HG02884 (cell line): Measurements from ENCODE around the gene SPG7.
A peak's percentile ranks its signal among the peaks of the same experiment; 100 is the strongest.

ENCODE experiments used
- ATAC-seq: cut with Tn5 transposase; IDR thresholded peaks from one replicate; pipeline ENCODE4 v1.9.1; 2021; ENCODE audit warnings: mild to moderate bottlenecking, moderate library complexity; ENCODE audit not compliant: unreplicated experiment

Gene SPG7

DNA sequence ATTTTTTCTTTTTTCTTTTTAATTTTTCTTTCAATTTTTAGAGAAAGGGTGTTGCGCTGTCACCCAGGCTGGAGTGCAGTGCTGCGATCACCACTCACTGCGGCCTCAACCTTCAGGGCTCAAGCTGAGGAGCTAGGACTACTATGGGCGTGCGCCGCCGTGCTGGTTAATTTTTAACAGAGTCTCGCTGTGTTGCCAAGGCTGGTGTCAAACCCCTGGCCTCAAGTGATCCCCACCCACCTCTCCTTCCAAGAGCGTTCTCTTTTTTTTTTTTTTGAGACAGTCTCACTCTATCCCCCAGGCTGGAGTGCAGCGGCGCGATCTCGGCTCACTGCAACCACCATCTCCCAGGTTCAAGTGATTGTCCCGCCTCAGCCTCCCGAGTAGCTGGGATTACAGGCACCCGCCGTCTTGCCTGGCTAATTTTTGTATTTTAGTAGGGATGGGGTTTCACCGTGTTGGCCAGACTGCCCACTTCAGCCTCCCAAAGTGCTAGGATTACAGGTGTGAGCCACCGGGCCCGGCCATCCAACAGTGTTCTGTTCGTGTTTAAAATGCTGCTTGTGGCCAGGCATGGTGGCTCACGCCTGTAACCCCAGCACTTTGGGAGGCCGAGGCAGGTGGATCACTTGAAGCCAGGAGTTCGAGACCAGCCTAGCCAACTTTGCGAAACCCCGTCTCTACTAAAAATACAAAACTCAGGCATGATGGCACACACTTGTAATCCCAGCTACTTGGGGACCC lies 37.8 kb downstream of the SPG7 start:
- no peak for ATAC-seq

DNA sequence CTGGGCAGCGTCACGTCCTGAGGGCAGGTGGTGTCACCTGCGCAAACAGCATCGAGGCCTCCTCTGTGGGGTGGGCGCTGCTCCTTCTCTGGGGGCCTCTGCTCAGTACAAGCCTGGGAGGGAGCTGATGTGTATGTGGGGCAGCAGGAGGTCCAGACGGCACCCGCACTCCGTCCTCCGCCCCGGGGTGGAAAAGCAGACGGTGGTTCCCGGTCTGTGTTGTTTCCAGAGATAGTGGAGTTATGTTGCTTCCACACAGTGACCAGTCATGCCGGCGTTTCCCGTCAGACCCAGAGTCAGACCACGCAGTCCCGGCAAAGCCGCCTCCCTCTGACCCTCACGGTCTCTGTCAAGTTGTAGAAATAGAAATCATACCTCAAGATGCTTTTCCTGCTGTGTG lies 38.6 kb downstream of the SPG7 start:
- no peak for ATAC-seq

DNA sequence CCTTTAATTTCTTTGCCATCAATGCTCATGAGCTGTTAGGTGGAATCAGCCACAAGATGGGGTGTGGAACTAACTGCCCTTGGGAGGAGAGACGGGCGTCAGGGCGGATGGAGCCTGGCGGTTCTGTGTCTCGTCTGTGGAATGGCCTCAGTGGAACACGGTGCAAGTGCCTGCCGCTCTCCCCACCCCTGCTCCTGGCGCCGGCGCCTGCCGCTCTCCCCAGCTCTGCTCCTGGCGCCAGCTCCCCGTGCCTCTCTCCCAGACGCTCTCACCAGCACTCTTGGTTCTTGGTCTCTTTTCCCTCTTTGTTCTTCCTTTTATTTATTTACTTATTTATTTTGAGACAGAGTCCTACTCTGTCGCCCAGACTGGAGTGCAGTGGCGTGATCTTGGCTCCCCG lies 39.1 kb downstream of the SPG7 start:
- no peak for ATAC-seq

DNA sequence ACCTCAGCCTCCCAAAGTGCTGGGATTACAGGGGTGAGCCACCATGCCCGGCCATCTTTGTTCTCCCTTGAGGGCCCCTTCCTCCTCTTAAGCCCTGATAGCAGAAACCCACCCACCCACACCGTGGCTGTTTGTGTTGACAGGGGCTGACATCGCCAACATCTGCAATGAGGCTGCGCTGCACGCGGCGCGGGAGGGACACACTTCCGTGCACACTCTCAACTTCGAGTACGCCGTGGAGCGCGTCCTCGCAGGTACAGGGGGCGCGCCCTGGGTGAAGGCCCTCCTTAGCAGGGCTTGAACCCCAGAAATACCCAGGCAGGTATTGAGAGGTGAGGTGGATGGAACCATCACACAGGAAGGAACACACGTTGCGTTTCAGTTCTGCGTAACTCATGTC lies 39.7 kb downstream of the SPG7 start:
- no peak for ATAC-seq

DNA sequence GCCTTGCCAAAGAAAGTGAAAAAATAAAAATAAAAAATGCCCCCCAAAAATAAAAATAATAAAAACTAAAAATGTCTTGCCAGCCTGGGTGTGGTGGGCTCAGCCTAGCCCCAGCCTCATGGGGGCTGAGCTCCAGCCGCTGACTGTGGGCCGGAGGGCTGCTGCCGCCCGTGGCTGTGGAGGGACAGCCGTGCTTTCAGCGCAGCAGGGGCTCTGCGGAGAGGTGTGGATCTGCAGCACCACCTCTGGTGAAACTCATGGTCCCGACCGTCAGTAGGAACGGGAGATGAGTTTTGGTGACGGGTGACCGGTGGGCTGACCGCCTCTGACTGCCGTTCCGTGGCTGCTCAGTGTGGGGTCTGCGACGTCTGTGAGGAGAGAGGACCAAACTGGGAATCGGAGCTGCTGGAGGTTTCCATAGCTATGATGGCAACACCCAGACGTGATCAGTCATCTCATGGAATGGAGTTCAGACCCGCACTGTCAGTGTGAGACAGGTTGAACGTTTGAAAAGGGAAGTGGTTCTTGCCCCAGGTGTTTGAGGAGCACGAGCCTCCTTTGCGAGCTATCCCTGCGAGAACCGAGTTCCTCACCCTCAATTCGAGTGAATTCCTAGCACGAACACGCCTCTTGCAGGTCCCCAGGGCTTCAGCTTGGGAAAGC lies 40.3 kb downstream of the SPG7 start:
- no peak for ATAC-seq

DNA sequence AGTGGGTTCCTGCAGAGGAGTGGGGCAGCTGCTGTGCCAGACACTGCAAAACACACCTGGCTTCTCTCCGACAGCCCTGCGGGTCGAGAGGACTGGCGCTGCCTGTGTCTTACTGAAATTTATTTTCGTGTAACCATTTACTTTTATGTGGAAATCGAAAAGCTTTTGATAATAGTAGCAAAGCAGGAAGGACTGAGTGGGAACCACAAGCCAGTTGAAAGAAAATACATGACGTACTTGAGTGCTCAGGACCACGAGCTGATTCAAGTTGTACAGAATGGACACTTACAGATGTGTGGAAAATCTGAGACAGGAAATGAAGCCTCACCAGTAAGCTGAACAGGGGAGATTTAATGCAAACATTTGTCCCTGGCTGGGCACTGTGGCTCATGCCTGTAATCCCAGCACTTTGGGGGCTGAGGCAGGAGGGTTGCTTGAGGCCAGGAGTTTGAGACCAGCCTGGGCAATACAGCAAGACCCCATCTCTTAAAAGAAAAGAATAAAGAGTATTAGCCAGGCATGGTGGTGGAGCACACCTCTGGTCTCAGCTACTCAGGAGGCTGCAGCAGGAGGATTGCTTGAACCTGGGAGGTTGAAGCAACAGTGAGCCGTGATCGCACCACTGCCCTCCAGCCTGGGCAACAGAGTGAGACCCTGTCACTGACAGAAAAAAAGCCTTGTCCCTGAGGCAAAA lies 41.0 kb downstream of the SPG7 start:
- ATAC-seq, result no peak

DNA sequence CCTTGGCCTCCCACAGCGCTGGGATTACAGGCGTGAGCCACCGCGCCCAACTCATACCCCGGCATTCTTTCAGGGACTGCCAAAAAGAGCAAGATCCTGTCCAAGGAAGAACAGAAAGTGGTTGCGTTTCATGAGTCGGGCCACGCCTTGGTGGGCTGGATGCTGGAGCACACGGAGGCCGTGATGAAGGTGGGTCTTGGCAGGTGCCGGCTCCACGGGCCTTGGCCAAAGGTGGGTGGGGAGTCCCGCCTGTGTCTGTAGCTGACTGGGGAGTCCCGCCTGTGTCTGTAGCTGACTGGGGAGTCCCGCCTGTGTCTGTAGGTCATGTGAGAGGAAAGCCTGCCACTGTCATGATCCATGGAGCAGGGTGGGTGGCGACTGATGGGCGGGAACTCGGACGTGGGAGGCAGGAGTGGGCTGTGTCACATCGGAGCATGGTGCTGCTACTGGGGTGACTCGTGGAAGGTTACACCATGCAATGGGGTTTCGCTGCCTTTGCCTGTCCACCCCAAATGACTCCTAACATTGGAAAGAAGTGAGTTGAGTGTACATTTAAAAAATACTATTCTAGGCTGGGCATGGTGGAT lies 42.3 kb downstream of the SPG7 start:
- ATAC-seq, result no peak

DNA sequence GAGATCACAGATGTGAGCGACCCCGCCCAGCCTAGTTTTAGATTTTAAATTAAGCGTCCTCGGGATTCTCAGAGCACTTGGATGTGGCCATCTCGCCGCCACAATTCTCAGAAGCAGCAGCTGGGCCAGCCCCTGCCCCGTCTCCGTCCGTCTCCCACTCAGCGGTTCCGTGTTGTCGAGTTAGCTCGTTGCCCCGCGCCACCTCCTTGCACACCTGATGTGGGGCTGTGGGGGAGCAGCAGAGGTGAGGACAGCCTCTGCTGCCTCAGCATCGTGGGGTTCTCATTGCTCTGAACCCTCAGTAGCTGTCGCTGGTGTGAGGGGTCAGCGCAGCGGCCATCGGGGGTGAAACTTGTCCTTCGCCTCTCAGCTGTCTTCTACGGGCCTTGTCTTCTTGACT lies 44.1 kb downstream of the SPG7 start:
- no peak for ATAC-seq

DNA sequence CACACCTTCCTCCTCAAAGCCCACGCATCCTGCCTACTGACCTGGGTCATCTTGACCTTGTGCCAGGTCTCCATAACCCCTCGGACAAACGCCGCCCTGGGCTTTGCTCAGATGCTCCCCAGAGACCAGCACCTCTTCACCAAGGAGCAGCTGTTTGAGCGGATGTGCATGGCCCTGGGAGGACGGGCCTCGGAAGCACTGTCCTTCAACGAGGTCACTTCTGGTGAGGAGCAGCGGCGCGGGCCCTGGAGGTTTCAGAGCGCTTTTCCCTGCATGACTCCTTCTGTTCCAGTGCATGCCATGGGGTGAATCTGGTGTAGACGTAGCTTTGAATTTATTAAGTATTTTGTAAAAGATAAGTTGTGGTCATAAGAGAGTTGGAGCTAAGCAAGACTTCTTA lies 44.7 kb downstream of the SPG7 start:
- ATAC-seq, result no peak

DNA sequence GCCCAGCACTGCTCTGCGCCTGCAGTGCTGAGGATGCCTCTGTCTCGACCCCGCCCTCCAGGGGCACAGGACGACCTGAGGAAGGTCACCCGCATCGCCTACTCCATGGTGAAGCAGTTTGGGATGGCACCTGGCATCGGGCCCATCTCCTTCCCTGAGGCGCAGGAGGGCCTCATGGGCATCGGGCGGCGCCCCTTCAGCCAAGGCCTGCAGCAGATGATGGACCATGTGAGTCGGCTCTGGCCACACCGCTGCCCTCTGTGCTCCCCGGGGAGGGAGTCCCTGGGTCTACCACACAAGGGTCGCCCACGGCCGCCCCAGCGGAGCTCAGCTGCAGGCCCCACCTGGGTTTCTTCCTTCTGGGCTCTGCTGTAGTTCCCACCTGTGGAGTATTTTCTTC lies 45.5 kb downstream of the SPG7 start:
- ATAC-seq, result no peak

DNA sequence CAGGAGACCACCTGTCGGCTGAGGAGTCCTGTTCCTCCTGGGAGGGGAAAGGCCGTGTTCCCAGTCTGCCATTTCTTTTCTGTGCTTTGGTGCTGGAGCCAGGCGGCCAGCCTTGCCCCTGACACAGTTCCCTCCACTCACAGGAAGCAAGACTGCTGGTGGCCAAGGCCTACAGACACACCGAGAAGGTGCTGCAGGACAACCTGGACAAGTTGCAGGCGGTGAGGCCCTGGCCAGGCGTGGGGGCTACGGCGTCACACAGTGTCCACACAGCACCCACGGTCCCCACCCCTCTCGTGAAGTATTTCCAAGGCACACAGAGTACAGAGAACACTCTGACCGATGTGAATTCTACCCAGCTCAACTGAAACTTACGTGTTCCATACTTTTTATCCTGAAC lies 46.1 kb downstream of the SPG7 start:
- no peak for ATAC-seq

DNA sequence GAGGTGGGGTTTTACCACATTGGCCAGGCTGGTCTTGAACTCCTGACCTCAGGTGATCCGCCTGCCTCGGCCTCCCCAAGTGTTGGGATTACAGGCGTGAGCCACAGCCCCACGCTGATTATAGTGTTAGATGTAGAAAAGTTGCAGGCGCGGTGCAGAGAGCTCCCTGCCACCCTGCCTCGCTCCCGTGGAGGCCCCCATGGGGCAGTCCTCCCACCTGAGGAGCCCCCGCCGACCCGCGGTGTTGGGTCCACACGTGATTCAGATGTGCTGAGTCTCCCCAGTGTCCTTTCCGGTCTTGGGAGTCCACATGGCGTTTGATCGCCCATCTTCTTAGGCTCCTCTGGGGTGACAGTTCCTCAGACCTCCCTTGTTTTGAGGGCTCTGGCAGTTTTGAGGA lies 47.1 kb downstream of the SPG7 start:
- ATAC-seq, result no peak

DNA sequence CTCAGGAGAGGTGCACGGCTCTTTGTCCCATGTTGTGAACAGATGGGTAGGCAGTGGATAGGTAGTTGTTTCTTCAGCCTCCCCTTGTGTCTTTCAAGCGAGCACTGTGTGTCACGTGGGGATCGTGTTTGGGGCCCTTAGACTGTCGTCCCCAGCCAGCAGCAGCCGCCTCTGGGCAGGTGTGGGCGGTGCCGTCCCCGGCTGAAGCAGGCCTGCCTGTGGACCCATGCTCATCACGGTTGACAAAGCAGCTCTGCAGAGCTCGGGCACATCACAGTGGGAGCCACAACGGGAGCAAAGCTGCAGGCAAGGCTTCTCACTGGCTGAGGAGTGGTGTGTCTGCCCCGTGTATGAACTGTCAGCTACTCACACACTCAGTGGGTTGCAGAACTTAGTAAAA lies 47.6 kb downstream of the SPG7 start:
- ATAC-seq, result no peak

DNA sequence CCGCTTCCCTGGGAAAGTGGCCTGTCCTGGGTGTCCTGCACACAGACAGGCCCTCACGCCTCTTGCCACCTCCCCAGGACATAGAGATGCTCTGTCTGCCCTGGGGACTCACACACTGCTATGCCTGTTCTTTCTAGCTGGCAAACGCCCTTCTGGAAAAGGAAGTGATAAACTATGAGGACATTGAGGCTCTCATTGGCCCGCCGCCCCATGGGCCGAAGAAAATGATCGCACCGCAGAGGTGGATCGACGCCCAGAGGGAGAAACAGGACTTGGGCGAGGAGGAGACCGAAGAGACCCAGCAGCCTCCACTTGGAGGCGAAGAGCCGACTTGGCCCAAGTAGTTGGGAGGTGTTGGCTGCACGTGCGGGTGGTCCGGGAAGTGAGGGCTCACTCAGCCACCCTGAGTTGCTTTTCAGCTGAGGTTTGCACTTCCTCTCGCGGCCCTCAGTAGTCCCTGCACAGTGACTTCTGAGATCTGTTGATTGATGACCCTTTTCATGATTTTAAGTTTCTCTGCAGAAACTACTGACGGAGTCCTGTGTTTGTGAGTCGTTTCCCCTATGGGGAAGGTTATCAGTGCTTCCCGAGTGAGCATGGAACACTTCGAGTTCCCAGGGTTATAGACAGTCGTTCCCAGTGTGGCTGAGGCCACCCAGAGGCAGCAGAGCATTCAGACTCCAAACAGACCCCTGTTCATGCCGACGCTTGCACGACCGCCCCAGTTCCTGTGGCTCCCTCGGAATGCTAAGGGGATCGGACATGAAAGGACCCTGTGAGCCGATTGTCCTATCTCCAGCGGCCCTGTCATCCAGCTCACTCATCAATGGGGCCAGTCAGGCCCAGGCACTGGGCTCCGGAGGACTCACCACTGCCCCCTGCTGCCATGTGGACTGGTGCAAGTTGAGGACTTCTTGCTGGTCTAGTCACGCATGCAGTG lies 48.8 kb downstream of the SPG7 start:
- no peak for ATAC-seq

DNA sequence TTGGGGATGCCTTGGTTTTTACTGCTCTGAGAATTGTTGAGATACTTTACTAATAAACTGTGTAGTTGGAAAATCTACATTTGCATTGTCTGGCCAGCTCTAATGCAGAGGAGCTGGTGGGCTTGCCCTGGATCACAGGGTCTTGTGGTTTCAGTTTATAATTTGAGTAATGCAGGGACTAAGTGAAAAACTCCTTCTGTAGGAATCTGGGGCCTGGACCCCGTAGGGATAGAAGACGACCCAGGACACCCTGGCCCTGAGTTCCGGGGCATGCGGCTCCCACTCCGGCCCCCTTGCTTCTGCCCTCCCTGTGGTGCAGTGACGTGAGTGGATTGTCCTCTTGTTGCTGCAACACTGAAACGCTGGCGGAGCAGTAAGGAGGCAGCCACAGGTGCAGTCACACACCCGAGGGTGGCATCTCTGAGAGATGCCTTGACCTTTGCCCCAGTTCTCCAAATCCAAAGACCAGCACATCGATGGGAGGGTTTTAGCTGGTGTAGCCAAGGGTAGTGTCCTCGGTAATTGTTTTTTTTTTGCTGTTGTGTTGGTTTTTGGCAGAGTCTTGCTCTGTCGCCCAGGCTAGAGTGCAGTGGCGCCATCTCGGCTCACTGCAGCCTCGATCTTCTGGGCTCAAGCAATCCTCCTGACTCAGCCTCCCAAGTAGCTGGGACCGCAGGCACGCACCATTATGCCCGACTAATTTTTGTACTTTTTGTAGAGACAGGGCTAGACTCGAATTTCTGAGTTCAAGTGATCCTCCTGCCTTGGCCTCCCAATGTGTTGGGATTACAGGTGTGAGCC lies 49.7 kb downstream of the SPG7 start:
- ATAC-seq, result no peak

DNA sequence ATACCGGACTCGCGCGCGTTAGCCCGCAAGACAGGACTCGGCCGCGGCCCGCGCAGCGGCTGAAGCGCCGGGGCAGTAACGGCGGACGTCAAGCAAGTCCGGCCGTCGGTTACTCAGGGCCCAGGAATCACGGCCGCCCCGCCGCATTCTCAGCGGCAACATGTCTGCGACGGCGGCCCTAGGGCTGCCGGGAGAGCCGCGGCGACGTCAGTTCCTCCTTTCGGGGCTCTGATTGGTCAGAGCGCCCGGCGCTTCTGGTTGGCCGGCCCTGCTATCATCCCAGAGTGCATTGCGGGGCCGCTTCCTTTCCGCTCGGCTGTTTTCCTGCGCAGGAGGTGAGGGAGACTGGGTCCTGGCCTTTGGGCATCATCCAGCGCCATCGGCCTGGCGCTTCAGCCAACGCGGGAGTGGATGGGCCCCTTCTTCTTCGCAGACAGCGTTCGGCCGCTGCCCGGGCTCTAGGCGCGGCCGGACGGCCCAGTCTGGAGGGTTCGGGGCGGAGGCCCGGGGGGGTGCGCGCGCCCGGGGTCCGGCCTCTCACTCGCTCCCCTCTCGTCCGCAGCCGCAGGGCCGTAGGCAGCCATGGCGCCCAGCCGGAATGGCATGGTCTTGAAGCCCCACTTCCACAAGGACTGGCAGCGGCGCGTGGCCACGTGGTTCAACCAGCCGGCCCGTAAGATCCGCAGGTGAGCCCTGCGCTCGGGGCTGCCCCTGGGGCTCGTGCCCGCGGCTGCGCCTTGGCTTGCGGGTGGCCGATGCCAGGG lies 52.4 kb downstream of the SPG7 start, which contains the start of gene RPL13:
RPL13 (plus strand) TSS at position 305 of the 764 bp plus-strand sequence; CDS start at position 583, 278 bp downstream.
- peak; percentile 74 for ATAC-seq

DNA sequence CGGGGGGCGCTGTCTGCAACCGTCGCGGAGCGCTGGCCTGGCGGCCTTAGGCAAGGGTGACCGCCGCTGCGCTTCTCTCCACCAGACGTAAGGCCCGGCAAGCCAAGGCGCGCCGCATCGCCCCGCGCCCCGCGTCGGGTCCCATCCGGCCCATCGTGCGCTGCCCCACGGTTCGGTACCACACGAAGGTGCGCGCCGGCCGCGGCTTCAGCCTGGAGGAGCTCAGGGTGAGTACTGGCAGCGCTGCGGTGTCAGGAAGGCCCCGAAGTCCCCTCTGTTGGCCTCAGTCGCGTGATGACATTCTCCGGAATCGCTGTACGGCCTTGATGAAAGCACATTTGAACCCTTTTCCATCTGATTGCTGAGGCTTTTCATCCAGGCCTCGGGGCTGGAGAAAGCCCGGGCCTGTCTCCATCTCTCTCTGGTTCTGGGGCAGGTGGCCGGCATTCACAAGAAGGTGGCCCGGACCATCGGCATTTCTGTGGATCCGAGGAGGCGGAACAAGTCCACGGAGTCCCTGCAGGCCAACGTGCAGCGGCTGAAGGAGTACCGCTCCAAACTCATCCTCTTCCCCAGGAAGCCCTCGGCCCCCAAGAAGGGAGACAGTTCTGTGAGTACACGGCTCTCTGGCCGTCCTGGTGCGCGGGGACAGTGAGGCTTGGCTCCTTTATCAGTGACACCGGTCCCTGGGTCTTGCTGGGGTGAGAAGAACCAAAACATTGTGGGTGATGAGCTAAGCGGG lies 53.1 kb downstream of the SPG7 start:
- no peak for ATAC-seq

DNA sequence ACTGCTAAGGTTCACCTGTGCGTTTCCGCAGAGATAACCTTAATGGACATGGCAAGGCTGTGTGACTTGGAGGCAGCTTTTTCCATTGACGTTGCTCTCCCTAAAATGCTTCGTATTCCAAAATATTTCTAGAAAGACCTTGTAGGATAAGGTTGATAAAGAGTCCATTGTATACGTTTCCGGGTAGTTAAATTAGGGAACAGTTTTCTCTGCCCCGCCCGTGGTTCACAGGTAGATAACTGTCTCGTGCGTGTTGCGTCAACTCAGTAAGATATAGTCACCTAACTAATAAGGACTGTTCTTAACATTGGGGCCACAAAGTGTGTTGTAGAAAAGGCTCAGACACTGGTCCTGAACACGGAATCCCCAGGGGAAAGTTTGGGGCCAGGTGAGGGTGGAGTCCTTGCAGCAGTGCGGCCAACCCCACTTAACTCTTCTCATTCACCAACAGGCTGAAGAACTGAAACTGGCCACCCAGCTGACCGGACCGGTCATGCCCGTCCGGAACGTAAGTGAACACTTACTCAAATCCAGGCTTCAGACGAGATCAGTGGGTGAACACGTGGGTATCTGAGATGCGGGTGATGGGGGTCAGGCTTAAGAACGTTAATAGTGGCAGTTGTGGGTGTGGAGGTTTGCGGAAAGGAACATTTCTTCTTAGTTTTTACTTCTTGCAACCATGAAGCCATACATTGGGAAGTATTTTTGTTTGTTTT lies 53.8 kb downstream of the SPG7 start:
- no peak for ATAC-seq
